NCI-H82 treated with DMSO at 0.1 percent for 48 hours (cell line): ENCODE data around the gene CERS6.

Experiments used
- DNase-seq: peaks from one replicate; lab custom pipeline; 2025; ENCODE audit not compliant: unreplicated experiment; lab: John Stamatoyannopoulos, UW

The CERS6 gene

DNA sequence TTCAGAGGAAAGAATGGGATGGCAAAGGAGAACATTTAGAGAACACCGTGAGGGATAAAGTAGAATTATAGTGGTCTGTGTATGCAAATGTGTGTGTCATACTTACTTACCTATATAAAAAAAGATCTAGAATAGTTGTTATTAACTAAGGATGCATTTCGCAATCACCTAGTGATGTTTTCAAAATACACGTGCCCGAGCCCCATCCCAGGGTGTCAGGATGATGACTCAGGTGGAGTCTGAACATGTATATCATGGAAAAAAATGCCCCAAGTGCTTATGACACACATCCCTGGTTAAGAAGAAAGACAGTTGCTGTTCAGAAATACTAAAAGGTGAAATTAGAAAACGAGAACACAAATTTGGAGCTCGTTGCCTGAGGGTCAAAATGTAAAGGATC, 109.0 kb downstream of the CERS6 start:
- DNase-seq = no peak

DNA sequence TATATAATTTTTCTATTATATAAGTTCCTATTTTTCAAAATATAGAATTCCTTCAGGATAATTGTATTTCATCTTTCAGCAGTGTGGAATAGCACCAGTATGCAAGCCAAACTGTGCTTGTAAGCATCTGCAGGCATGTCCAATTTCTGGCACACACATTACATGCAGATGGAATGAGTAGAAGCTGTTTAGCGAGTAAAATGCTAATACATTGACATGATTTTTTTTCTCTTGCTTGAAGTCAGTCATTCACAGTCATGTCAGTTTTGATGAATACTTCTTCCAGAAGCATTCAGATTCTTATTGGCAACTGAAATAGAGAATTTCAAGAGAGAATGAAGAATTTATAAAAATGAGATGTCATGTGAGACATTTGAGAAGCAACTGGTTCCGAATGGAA, 109.4 kb downstream of the CERS6 start:
- no peak for DNase-seq

DNA sequence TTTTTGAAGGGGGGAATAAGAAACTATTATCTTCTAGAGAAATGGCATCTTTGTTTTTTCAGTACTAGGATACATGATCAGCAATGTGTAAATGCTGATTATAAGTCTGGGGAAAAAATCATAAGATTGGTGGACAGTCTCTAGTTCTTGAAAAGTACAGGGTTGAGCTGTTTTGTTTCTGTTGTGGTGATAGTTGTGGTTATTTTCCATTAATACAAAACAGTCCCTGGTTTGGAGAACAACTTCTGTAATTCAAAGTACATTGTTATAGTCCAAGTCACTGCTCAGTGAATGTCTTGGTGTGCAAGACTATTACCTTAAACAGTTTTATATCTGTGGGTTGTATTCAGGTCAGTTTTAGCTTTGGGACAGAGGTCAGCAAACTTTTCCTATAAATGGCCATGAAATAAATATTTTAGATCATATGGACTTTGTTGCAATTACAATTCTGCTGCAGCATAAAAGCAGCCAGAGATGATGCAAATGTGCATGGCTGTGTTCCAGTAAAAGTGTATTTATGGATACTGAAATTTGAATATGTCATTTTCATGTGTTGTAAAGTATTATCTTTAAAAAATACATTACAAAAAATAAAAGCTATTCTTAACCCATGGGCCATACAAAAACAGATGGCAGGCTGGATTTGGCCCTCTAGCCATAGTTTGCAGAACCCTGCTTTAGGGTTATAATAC, 111.0 kb downstream of the CERS6 start:
- DNase-seq = no peak

DNA sequence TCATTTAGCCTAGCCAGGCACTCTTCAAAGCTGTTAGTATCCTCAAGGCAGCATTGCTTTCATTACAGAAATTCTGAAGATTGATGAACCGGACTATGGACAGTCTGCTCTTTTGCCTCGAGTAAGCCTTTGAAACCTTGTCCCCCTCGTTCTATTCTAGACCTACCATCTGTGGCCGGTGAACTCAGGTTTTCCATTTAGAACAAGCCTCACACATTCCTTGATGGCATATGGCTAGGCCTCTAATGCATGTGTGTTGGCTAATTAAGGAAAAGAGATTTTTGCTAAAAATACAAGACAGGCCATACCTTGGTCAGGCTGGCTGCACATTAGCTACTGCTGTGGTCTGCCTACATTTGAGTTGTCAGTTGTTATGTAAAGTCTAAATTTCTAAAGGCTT, 111.8 kb downstream of the CERS6 start:
- no peak for DNase-seq

DNA sequence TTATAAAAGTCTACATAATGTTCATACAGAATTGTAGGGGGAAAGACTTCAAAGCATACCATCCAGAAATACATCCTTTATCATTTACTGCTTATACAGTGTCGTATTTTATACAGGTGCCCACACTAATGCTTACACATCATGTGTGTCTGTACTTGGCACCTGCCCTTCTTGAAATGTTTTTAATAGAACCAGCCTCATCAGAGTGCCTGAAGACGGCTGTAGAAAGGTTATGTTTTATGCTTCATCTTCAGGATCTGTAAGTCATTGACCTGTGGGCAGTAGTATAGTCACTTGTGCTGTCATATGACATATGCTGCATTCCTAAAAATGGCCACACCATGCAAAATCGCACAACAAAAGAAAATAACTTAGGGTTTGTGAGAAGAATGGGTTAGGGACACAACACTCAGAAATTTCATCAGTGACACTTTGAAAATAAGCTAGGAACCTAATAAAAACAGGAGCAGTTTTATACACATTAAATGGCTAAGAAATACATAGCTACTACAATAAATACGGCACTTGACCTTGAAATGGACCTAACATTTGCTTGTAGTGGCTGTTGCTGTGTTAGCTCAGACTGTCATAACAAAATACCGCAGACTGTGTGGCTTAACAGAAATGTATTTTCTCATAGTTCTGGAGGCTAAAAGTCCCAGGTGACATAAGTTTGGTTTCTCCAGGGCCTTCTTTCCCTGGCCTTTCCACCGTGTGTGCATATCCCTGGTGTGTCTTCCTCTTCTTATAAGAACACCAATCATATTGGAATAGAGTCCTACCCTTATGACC, 112.6 kb downstream of the CERS6 start:
- DNase-seq = no peak

DNA sequence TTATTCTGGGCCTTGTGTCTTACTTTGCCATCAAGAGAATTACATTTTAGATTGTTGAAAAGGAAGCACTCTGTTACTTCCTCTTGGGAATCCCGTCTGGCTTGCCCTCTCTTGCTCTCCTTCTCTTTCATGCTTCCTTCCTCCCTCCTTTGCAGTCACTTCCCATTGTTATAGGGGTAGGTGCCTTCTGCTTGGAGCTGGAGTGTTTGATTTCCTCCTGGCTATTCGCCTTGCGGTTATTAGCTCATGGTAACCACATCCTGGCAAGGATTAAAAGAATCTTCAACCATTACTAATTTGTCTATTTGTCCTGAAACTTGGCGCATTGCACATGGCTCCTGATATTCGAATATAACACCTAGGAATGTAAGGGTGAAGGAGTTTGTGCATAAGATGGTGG, 115.0 kb downstream of the CERS6 start:
- no peak for DNase-seq

DNA sequence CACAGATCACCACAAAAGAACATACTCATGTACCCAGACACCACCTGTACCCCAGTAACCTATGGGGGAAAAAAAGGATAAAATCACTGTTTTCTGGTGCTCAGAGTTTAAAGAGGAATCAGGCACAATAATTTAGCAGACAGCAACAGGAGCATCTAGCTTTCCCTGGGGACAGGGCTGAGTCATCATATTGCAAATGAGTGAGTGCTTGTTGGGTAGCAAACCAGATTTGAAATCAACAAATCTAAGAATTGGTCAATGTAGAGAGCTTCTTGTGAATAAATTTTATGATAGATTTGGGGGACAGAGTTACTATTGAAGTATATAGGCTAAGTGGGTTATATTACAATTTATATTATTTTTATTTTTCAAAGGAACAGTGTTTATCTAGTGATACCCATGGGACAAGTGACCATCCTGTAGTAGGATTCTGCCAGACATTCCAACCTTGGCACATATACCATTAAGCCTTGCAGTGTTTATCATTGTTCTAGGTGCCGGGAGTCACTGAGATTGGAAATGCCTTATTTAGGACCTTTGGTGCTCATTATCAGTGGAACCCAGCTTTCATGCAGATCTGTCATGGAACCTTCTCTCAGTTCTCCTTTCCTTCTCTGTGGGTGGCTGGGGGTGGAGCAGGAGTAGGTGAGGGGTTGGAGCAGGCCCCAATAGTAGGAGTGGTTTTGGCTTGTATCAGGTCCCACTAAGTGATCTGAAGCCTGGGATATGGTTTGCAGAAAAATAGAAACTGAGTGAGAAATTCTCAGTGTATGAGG, 117.2 kb downstream of the CERS6 start:
- no peak for DNase-seq

DNA sequence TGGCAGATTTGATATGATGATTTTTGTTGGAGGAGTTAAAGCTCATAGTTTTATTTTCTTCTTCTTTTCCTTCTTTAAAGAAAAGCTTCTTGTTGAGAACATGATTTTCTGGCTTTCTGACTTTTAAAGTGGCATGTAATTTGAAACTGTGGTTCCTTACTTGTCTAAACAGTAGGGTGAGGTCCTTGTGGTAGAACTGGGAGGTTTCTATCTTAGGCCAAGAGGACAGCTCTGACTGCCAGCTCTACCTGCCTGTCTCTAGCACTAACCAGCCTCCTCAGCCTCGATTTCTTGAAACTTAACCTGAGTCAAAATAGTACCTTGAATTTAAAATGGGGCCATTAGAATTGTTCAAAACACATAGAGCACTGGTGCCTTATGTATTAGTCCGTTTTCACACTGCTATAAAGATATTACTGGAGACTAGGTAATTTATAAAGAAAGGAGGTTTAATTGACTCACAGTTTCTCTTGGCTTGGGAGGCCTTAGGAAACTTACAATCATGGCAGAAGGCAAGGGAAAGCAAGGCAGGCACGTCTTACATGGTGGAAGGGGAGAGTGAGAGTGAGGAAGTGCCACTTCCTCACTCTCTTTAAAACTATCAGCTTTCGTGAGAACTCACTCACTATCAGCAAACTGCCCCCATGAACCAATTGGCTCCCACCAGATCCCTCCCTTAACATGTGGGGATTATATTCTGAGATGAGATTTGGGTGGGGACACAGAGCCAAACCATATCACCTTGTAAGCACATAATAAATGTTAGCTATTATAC, 119.0 kb downstream of the CERS6 start:
- DNase-seq = no peak

DNA sequence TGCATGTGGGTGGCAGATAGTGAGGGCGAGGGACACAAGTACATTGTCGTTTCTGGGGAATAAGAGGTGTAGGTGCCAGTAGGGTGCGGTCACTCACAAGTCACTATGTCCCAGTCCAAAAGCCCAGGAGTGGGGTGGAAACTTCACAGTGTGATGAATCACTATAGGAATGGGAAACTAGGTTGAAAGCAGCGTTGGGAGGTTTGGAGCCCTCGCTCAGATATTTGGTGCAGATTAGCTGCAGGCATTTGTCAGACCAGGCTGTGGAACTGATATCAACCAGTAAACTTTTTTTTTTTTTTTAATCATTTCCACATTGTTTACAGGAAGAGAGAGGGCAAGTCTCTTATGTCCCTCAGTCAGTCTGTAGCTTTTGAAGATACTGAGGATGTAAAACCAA, 121.8 kb downstream of the CERS6 start:
- no peak for DNase-seq

DNA sequence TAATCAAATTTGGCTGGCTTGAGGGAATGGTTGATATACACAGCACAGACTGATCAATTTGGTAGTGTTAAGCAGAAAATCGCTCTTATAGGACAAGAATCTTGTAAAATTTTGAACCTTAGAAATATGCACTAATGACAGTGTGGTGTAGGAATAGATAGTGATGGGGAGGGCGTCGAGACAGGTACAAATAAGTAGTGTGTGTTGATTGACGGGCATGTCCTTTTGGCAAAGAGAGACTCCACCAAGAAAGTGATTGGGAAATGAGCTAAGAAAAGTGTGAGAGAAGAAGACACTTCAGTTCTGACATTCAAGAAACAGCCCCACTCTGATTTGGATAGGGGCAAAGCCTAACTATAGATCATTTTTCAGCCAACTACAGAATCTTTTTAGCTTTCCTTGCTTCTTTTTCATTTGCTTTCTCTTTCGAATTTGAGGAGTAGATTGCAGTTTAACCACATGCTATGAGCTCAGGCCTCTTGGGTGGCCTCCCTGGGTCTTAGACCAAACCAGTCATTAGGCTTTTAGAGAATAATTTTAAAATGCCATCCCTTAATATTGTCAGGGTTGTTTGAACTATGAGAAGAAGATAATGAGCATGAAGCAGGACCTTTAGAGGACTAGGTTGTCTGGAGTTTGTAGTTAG, 127.1 kb downstream of the CERS6 start:
- no peak for DNase-seq

DNA sequence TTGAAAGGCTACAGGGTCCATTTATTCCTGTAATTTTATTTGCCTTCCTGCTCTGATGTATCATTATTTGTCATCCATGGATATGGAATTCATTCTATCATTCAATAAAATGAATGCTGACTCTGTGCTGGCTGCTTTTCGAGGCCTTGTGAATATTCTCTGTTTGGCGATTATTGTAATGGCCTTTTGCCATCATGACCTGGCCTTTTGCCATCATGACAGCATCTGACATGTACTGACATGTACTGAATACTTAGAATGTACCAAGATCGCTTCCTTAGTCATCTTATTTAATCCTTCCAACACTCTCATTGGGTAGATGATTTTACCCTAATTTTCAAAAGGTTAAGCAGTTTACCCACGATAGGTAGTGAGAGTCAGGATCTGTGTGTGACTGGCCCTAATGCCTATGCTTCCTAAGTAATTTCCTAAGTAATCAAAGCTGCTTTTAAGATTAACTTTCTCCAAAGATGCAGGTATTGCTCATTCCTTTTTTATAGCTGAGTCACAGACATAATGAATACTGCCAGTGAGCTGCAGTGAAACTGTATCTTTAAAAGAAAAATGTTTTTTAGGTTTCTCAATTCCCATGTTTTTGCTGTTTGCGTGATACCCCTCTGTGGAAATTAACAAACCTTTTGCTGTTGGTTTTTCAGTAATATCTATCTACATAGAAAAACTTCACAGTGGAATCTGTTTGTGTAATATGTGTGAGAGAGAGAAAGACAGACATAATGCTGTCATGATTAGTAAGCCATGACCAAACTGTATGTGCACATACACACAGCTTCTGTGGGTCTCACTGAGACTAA, 127.8 kb downstream of the CERS6 start:
- peak; percentile 30 for DNase-seq

DNA sequence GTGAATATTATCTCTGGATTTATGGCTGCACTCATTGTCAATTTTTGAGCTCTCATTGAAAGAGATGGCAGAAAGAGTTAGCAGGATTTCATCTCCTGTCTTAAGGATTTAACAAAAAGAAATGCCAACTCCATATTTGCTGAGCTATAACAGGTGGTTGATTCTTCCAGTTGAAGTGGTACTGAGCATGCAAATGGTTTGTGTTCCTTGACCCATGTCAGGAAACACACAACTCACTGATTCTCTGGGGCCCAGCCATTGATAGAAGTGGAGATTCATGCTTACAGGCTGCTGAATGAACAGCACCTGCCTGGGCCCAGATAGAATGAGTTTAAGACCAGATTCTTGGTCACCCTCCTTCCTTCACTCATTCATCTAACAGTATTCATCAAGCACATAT, 128.8 kb downstream of the CERS6 start:
- DNase-seq = no peak

DNA sequence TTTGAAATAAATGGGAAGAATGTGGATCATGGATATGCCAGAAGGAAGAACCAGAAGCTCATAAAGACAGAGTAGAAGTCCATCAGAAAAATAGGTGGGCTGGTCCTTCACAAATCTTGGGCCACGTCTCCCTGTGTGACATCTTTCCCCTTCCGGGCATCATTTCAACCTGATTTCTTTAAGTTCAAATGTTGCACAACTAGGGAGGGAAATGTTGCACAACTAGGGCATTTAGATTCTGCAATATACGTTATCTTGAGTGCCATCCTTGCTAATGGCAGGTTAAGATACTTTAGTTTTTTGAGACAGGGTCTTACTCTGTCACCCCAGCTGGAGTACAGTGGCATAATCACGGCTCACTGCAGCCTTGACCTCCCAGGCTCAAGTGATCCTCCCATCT, 129.6 kb downstream of the CERS6 start:
- DNase-seq = no peak

DNA sequence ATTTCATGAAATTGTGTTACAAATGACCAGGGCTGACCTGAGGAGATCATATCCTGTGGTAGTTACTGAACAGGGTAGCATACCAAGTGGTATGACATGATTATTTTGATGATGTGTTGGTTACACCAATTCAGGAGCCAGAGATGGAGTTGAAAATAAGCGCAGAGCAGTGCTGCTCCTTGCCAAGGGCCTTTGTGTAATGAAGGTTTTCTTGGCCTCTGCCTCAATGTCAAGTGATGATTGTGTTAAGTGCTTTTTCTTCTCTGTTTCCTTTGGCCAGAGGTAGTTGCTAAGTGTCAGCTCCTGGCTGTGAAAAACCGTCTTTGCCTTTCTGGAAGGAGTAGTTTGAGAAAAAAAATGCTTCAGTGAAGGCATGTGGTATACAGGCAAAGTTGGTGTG, 131.2 kb downstream of the CERS6 start:
- no peak for DNase-seq

DNA sequence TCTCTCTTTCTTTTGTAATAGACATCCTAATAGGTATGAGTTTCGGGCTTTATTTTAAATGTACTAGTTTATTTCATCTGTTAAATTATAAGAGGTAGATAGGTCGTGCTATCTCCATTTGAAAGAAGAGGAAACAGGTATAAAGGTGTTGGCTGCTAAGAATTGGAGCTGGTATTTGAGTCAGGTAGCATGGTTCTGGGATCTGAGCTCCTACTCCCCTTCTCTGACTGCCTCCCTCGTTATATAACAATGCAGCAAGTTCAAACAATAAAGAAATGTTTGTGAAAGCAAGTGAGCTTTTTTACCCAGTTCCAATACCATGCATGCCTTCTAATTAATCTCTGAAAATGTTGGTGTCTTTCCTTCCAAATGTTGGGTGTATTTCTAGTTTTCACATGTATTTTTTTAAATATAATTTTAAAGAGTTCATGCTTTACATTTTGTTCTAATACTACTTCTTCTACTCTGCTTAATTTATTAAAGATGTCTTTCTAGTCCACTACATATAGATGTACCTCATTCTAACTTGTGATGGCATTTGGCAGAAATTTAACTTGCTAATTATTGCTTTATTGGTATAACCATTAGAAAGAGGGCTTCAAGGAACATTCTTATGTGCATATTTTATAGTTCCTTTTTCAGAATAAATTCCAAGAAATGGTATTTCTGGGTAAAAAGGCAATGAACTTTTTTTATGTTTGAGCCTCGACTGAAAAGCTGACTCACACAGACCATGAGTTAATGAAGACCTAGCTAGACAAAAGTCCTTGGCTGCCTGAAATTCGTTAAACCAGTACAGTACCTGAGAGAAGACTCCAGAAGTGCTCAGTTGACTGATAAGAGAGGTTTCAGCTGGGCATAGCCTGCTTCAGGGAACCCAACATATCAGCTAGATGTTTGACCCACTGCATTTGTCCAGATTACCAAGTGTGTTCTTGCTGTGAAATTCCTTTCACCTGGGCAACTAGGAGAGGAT, 133.5 kb downstream of the CERS6 start:
- DNase-seq = no peak

DNA sequence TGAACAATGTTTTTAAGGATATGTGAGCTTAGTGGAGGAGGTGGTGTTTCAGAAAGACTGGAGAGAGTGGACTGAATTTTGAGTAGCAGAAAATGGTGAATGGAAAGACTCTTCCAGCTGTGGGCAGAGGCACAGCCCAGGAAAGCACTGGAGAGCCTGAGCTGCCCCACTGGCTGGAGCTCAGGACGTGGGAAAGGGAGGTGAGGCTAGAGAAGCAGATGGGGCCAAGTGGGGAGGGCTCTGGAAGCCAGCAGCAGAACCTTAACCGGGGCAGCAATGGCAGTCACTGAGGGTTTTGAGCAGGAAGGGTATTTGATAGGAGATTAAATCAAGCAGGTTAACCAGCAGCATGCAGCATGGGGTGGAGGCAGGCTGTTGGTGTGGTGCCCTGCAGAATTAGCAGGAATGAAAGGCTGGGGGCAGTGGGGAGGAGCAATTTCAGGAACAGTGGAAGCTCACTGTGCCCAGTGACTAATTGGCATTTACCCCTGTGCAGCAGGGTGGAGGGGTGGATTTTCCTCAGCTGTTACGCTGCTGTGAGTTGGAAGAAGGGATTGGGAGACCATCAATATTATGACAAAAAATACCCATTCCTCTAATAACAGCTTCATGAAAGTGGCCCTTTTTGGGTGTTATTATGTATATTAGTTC, 136.2 kb downstream of the CERS6 start:
- DNase-seq = peak; percentile 51

DNA sequence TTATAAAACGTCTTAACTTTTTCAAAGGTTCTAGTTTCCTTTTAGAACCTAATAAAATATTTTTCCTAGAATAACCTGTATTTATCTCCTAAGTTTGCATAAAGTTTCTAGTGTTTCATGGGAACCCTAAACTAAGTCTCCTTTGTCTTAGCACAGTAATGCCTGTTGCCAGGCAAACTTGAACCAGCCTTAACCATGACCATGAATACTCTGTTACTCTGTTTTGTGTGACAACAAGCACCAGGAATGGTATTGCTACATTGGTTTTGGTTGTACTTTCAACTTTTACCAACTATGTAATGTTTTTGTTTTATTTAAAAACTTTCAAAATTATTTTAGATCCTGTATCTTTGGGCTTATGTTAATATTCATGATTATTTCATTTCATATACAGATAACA, 137.6 kb downstream of the CERS6 start:
- DNase-seq = no peak

DNA sequence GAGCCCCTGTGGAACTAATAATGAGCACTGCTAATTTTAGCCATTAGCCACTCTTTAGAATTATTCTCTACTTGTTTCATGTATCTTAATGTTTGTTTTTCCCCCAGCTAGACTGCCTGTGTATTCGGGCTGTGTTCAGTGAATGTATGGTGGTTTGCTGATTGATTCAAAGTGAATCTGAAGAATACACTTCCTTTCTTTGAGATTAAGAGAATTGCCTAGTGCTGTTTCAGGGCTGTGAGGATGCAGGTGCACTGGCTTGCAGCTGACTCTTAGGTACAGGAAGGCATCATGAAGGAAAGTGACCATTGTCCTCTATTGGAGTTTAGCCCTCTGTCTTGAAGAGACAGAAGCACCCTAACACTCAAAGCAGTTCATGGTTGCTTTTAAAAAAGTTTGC, 138.7 kb downstream of the CERS6 start:
- DNase-seq = no peak
